Pons (tissue), 1 donor: ENCODE results near the gene MC1R.
"Not testable (repeated sequence)": the region's sequence is repeated elsewhere in the genome, so short reads cannot be mapped to it uniquely, and the experiment has no call there.

Experiments used
- DNase-seq: peaks from one replicate; pipeline ENCODE4 v3.0.0-alpha.2; 2016; ENCODE audit warnings: low spot score

Gene MC1R

GRCh38 chr16:89935620-89936019 lies 17.0 kb downstream of the MC1R start:
- DNase-seq: not testable (repeated sequence)

DNA sequence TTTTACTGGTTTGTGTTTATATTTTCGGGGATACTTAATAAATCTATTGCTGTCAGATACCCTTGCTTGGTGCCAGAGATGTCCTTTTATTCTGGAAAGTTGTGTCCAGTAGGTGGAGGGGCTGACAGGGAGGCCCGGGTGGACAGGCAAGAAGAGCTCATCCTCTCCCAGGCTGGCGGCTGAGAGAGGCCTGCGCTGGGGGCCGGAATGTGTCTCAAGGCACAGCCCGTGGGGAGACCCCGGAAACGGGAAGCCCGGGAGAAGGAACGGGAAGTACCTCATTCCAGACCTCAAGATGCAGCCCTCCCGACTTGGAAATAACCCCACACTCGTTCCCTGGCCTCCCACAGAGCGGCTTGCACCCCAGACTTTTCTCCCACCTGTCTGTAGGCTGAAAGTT lies 17.4 kb downstream of the MC1R start:
- no peak for DNase-seq

- DNase-seq: no peak
These were observed 17.8 kb downstream of the MC1R start for GRCh38 chr16:89936508-89936907.

DNA sequence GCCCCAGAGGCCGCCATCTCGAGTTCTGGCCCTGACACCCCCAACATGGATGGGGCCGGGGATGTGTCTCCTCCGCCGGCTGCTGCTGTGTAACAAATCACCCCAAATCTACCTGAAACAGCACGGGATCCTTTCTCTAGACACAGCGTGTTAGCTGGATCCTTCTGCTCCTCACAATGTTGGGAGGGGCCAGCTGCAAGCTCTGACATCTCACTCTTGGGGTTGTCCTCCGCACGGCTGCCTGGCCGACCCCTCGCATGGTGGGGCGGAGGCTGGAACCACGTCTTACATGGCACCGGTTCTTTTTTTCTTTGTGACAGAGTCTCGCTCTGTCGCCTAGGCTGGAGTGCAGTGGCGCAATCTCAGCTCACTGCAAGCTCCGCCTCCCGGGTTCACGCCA lies 18.3 kb downstream of the MC1R start:
- no peak for DNase-seq

- no peak for DNase-seq
These were observed 19.7 kb downstream of the MC1R start for GRCh38 chr16:89938175-89938885.

GRCh38 chr16:89944773-89945172 lies 26.1 kb downstream of the MC1R start:
- no peak for DNase-seq

DNA sequence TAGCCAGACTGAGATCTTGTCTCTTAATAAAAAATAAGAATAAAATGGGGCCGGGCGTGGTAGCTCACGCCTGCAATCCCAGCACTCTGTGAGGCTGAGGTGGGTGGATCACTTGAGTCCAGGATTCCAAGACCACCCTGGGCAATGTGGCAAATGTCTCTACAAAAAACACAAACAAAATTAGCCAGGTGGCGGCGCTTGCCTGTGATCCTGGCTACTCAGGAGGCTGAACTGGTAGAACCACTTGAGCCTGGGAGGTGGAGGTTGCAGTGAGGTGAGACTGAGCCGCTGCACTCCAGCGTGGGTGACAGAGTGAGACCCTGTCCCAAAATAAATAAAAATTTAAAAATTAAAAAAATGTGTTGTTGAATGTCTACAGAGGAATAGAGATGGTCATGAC lies 27.0 kb downstream of the MC1R start:
- DNase-seq: no peak

DNA sequence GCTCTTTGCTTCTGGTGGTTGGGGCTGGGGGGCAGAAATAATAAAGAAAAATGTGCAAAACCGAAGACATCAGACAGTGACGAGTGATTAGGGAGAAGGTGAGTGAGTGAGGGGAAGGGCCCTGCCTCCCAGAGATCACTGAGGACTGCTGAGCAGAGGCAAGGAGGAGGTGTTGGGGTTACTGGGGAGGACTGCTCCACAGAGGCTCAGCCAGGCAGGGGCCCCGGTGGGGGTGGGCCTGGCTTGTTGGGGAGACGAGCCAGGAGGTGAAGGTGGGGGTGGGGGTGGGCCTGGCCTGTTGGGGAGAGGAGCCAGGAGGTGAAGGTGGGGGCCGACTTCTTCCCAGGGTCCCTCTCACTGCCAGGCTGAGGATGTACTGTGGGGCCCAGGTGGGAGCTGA lies 27.9 kb downstream of the MC1R start:
- DNase-seq: no peak

- no peak for DNase-seq
These were observed 30.6 kb downstream of the MC1R start for GRCh38 chr16:89949121-89949742.

DNA sequence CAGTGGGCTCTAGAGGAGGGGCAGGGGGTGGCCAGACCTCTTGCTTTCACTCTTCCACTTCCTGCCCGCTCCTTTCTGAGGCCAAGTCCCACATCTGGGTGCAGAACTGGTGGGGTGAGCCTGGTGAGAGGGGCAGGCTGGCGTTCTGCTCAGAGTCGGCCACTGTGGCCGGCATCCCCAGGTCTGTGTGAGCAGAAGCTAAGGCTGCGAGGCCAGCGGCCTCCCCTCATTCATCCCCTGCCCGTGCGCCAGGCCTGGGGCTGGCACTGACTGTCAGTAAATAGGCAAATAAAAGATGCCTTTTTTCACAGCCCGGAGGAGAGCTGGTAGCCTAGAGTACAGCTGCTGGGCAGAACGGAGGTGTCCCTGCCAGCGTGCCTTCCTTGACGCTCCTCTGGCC lies 31.1 kb downstream of the MC1R start:
- DNase-seq: peak; percentile 60

- no peak for DNase-seq
These were observed 32.8 kb downstream of the MC1R start for GRCh38 chr16:89951509-89951908.

DNA sequence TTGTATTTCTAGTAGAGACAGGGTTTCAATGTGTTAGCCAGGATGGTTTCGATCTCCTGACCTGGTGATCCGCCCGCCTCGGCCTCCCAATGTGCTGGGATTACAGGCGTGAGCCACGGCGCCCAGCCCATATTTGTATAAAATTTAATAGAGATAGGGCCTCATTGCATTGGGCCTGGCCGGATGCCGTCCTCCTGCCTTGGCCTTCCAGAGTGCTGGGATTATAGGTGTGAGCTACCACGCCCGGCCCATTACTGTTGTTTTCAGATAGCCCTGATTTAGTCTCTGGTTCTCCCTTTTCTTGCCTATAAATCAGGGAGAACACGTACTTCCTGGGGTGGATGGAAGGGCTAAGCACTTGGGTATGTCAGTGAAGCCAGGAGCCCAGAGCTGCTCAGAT lies 33.4 kb downstream of the MC1R start:
- DNase-seq: no peak

DNA sequence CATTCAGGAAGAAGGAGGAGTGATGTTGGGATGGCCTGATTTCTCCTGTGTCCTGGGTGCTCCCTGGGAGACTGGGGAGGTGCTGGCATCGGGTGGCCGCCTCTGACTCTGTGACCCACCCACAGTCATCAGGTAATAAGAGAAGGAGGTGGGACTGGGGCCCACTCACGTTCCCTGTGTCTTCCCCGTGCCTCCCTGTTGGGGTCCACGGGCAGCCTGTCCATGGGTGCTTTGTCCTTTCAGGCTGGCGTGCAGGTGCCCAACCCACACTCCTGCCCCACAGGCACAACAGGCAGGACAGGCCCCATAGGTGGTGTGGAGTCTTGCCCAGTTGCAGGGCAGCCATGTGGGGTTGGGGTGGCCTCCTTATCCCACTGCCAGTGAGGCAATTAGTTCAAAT lies 33.9 kb downstream of the MC1R start:
- no peak for DNase-seq

DNA sequence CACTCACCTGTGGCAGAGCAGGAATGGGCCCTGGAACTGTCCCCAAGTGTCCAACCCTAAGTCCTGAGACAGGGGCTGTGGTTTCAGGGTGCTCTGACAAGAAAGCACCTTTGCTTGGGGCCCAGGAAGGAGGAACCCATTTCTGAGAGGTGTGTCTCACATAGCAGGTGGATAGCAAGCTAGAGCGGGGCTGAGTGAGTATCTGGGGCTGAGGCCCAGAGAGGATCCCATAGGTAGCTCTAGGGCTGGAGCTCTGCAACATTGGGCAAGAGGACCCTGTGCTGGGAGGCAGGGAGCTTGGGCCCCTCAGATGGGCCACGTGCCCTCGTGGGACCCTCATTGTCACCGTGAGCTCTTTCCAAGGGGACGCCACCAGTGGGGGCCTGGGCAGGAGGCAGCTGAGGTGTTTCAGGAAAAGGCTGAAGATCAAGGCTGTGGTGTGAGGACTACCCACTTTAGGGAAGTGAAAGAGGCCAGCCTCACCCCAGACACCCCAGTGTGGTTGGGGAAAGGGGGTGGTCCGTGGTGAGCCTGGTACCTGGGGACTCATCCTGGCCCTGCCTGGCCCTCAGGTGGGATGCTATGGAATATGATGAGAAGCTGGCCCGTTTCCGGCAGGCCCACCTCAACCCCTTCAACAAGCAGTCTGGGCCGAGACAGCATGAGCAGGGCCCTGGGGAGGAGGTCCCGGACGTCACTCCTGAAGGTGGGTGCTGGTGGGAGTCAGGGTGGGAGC lies 35.2 kb downstream of the MC1R start:
- no peak for DNase-seq

DNA sequence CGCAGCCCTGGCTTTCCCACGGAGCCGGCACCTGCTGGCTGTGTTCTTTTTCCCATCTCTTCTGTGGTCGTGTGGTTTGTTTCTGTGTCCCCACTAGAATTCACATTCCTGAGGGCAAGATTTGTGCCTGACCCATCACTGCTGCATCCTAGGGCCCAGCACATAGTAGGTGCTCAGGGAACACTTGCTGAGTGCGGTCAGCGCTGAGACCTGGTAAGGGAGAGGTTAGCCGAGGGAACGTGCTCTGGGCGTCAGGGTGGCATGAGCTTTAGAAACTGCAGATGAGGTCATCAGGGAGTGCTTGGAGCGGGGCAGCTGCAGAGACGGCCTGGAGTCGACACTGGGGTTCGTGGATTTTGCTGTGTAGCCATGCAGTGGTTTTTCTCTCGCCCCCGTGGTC lies 35.8 kb downstream of the MC1R start:
- DNase-seq: no peak

GRCh38 chr16:89955001-89955685 lies 36.5 kb downstream of the MC1R start:
- DNase-seq: no peak

DNA sequence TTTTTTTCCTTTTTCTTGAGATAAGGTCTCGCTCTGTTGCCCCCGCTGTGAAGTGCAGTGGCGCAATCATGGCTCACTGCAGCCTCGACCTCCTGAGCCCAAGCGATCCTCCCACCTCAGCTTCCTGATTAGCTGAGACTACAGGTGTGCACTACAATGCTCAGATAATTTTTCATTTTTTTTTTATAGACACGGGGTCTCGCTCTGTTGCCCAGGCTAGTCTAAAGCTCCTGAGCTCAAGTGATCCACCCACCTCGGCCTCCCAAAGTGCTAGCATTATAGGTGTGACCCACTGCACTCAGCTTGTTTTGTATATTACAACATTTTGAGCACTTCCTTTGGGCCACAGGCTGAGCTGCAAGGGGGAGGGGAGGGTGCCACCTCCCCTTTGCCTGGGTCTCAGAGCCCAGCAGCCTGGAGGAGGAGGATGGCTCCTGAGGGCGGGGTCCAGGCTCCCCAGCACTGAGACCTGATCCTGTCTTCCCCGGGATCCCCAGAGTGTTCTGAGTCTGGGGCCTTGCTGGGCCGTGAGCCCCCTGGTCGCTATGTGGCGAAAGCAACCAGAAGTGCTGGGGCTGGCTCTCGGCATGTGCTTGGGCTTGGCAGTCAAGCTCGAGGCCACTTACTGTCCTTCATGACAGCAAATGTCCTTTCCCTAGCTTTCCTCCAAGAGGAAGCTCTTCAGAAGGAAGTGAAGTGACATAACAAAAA lies 38.0 kb downstream of the MC1R start:
- no peak for DNase-seq

DNA sequence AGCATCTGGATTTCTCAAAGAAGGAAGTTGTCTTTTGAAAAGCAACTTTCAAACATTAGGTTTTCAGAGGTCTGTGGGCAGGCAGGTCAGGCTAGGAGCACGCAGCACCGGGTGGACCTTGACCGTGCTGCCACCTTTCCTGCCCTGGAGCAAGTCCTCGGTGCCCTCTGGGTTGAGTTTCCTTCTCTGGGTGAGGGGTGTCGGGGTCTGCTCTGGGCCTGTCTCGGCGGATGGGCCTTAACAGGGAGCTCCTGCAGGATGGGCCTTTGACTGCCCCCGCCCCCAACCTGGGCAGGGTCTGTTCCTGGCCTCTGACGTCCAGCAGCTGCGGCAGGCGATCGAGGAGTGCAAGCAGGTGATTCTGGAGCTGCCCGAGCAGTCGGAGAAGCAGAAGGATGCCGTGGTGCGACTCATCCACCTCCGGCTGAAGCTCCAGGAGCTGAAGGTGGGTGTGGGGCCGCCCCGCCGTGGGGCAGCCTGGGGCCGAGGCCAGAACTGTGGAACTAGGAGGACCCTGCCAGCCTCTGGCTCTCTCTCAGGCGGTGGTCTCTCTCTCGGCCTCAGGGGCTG lies 38.6 kb downstream of the MC1R start:
- no peak for DNase-seq

- DNase-seq: no peak
These were observed 39.4 kb downstream of the MC1R start for GRCh38 chr16:89958068-89958467.

GRCh38 chr16:89958596-89958995 lies 39.9 kb downstream of the MC1R start:
- DNase-seq: no peak

- no peak for DNase-seq
These were observed 42.3 kb downstream of the MC1R start for GRCh38 chr16:89960966-89961365.

DNA sequence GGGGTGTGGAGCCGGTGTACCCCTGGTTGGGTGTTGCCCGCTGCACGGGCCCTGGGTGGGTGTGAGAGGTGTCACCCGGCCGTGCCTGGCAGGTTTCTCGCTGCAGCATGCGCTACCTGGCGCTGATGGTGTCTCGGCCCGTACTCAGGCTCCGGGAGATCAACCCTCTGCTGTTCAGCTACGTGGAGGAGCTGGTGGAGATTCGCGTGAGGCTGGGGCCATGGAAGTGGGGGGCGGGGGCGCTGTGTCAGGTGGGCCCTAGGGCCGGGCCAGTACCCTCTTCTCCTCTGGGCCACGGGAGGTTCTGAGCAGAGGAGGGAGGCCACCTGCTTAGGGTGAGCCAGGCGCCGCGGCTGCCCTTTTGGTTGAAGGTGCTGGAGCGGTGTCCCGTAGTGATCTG lies 43.3 kb downstream of the MC1R start:
- no peak for DNase-seq
